ENCODE data around the gene MRPS15. TPM values are rescaled to one million over a fixed set of nuclear protein-coding genes. Genes with fewer than 3 reads are reported as not detected.

Gene MRPS15
- total RNA-seq, 1 experiment from 2014 or later = 113 TPM

GRCh38 chr1:36475341-36475740 is 11.2 kb upstream of the MRPS15 start:
- Histone ChIP-seq H3K4me3 (ENCODE audit: low read depth in 2 of 2, low read length in 2 of 2) (no peak overlapping the region), H3K36me3 (ENCODE audit: control insufficient read depth, insufficient read depth, low read length) (no peaks in the 10 kb centered on the region), H3K27me3 (ENCODE audit: control insufficient read depth, insufficient read depth, low read length) (no peaks in the 10 kb centered on the region), H3K4me1 (ENCODE audit: control insufficient read depth, insufficient read depth, low read length) (no peaks in the 10 kb centered on the region), H3K27ac (ENCODE audit: low read length) (no peak overlapping the region), H3K9me3 (ENCODE audit: control insufficient read depth, insufficient read depth, low read depth, low read length) (no peaks in the 10 kb centered on the region)
- CTCF ChIA-PET = interaction anchor here (0.6 kb wide), 1 partner anchor 165 kb away, joined by 5 read pairs; no protein-coding TSS in a partner anchor
- DNase-seq (ENCODE audit: low read depth, low spot score) = no peak
- POLR2A ChIA-PET = no interaction called here
- intact Hi-C loops (cut with micrococcal nuclease; ENCODE audit: unreplicated experiment) = no loop called here
- TF ChIP-seq CTCF (IDR thresholded peaks at IDR 0.05) (no peak), POLR2AphosphoS5 (IDR thresholded peaks at IDR 0.05; ENCODE audit: low read depth, low read length) (no peak), SIN3A (IDR thresholded peaks at IDR 0.05; ENCODE audit: borderline replicate concordance, insufficient read depth, low read depth, low read length) (no peak), REST (IDR thresholded peaks at IDR 0.05; ENCODE audit: insufficient read depth in 1 of 2, low read depth in 2 of 2, low read length in 1 of 2) (no peak), TCF7L2 (IDR thresholded peaks at IDR 0.05; ENCODE audit: low read depth, low read length) (no peak)
- no peak for ATAC-seq
- BruUV-seq (replicated peaks) = no TSS peak
- in situ Hi-C loops (cut with HindIII; ENCODE audit: low pct_unique_long_range_greater_than_20kb, low sequenced_read_pairs) = no loop called here

- no peak for TF ChIP-seq TCF7L2 (IDR thresholded peaks at IDR 0.05; ENCODE audit: low read depth, low read length)
- TF ChIP-seq SIN3A (IDR thresholded peaks at IDR 0.05; ENCODE audit: borderline replicate concordance, insufficient read depth, low read depth, low read length) = no peak
- TF ChIP-seq POLR2AphosphoS5 (IDR thresholded peaks at IDR 0.05; ENCODE audit: low read depth, low read length) = no peak
- no peak for TF ChIP-seq CTCF (IDR thresholded peaks at IDR 0.05)
- TF ChIP-seq REST (IDR thresholded peaks at IDR 0.05; ENCODE audit: insufficient read depth in 1 of 2, low read depth in 2 of 2, low read length in 1 of 2) = no peak
- in situ Hi-C loops (cut with HindIII; ENCODE audit: low pct_unique_long_range_greater_than_20kb, low sequenced_read_pairs) = no loop called here
- CTCF ChIA-PET = interaction anchor here (0.6 kb wide), 1 partner anchor 986 kb away, joined by 5 read pairs; no protein-coding TSS in a partner anchor
These were observed 8.5 kb upstream of the MRPS15 start for GRCh38 chr1:36472656-36473055.

More at GRCh38 chr1:36472656-36473055, 8.5 kb upstream of the MRPS15 start:
- intact Hi-C loops (cut with micrococcal nuclease; ENCODE audit: unreplicated experiment) = no loop called here
- Histone ChIP-seq H3K36me3 (ENCODE audit: control insufficient read depth, insufficient read depth, low read length) (no peaks in the 10 kb centered on the region), H3K4me3 (ENCODE audit: low read depth in 2 of 2, low read length in 2 of 2) (no peak overlapping the region), H3K4me1 (ENCODE audit: control insufficient read depth, insufficient read depth, low read length) (no peaks in the 10 kb centered on the region), H3K27ac (ENCODE audit: low read length) (no peak overlapping the region), H3K27me3 (ENCODE audit: control insufficient read depth, insufficient read depth, low read length) (no peaks in the 10 kb centered on the region), H3K9me3 (ENCODE audit: control insufficient read depth, insufficient read depth, low read depth, low read length) (no peaks in the 10 kb centered on the region)
- POLR2A ChIA-PET = no interaction called here
- BruUV-seq (replicated peaks) = no TSS peak
- DNase-seq (ENCODE audit: low read depth, low spot score) (no peak), ATAC-seq (no peak)
